Loucy (cell line): ENCODE data around the gene TRHDE.

Experiments used
- EZH2phosphoT487 ChIP-seq: fragments of 200-600 bp; IDR thresholded peaks from 2 replicates; pipeline ENCODE4 v1.6.1; 2018; ENCODE audit warnings: antibody characterized with exemption, mild to moderate bottlenecking, moderate library complexity, borderline replicate concordance
- TF ChIP-seq, protein P1 (sequence below): fragments of 200-600 bp; sonication (generic); conservative IDR thresholded peaks from 2 replicates; pipeline ENCODE4 v1.5.1; 2014; ENCODE audit warnings: mild to moderate bottlenecking, antibody characterized with exemption, low read length

DNA sequence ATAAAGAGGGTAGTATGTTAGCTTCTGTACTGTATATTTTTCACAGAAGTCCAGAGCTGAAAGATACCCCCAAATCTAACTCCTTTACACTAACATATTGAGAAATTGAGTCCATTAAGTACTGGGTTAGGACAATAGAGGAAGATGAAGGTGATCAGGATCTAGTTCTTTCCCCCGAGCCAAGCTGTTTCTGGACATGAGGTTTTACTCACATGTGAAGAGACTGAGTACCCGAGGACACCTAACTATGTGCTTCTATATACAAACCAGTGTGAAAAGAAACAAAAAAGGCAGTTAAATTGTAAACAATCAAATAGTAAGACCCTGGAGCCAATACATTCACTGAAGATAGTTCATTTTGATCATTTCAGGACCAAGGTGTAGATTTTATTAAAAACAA is 3.8 kb upstream of the TRHDE start:
- TF ChIP-seq, protein P1, sequence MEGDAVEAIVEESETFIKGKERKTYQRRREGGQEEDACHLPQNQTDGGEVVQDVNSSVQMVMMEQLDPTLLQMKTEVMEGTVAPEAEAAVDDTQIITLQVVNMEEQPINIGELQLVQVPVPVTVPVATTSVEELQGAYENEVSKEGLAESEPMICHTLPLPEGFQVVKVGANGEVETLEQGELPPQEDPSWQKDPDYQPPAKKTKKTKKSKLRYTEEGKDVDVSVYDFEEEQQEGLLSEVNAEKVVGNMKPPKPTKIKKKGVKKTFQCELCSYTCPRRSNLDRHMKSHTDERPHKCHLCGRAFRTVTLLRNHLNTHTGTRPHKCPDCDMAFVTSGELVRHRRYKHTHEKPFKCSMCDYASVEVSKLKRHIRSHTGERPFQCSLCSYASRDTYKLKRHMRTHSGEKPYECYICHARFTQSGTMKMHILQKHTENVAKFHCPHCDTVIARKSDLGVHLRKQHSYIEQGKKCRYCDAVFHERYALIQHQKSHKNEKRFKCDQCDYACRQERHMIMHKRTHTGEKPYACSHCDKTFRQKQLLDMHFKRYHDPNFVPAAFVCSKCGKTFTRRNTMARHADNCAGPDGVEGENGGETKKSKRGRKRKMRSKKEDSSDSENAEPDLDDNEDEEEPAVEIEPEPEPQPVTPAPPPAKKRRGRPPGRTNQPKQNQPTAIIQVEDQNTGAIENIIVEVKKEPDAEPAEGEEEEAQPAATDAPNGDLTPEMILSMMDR: no peak
- no peak for TF ChIP-seq EZH2phosphoT487
